Measurements from ENCODE around the gene STX16. TPM values are rescaled to one million over a fixed set of nuclear protein-coding genes. Genes with fewer than 3 reads are reported as not detected.

The STX16 gene
- total and polyA plus RNA-seq, 9 of the 15 experiments (the other 6 are each of a cell fraction or from before 2014, with no cell fraction given), result 4.4 to 43.5 (median 14.7) TPM

GRCh38 chr20:58619864-58620431, 31.1 kb upstream of the STX16 start (continued):
- TF ChIP-seq SP1 (CRISPR knock-in tag; IDR thresholded peaks at IDR 0.05), result no peak
- peak; percentile 88 for TF ChIP-seq PML (IDR thresholded peaks at IDR 0.05; ENCODE audit: low read length)
- TF ChIP-seq ESRRB (CRISPR knock-in tag; IDR thresholded peaks at IDR 0.05; ENCODE audit: borderline replicate concordance), result peak; percentile 60; the same call in 1 of the 2 replicates
- no peak for TF ChIP-seq ZNF408 (CRISPR knock-in tag; IDR thresholded peaks at IDR 0.05; ENCODE audit: low read depth)
- no peak for TF ChIP-seq TFAM (CRISPR knock-in tag; conservative IDR thresholded peaks at IDR 0.05)
- no peak for TF ChIP-seq KAT8 (IDR thresholded peaks at IDR 0.05; ENCODE audit: low read depth)
- no peak for TF ChIP-seq SPI1 (IDR thresholded peaks at IDR 0.05; ENCODE audit: borderline replicate concordance, low read depth, low read length)
- TF ChIP-seq HNRNPK (IDR thresholded peaks at IDR 0.05; ENCODE audit: low read depth, low read length, poor library complexity, severe bottlenecking), result no peak
- TF ChIP-seq IRF2 (CRISPR knock-in tag; IDR thresholded peaks at IDR 0.05), result no peak
- no peak for TF ChIP-seq SREBF2 (CRISPR knock-in tag; IDR thresholded peaks at IDR 0.05)
- no peak for TF ChIP-seq NCOA2 (IDR thresholded peaks at IDR 0.05; ENCODE audit: partially characterized antibody in 2 of 2)
- no peak for TF ChIP-seq CTBP1 (IDR thresholded peaks at IDR 0.05; ENCODE audit: borderline replicate concordance)
- no peak for TF ChIP-seq HEY1 (CRISPR knock-in tag; IDR thresholded peaks at IDR 0.05; ENCODE audit: borderline replicate concordance)
- TF ChIP-seq DPF2 (IDR thresholded peaks at IDR 0.05), result no peak
- peak; percentile 84 for TF ChIP-seq POLR2G (IDR thresholded peaks at IDR 0.05; ENCODE audit: low read depth, low read length)
- no peak for TF ChIP-seq MECOM (CRISPR knock-in tag; IDR thresholded peaks at IDR 0.05)
- no peak for TF ChIP-seq NR2C1 (IDR thresholded peaks at IDR 0.05)
- TF ChIP-seq NR2C1 (tag; IDR thresholded peaks at IDR 0.05), result no peak
- TF ChIP-seq FOXK1 (CRISPR knock-in tag; IDR thresholded peaks at IDR 0.05; ENCODE audit: borderline replicate concordance), result no peak
- TF ChIP-seq ZNF133 (CRISPR knock-in tag; IDR thresholded peaks at IDR 0.05), result no peak
- peak; percentile 54; the same call in 1 of the 2 replicates for TF ChIP-seq SUPT5H (IDR thresholded peaks at IDR 0.05)
- no peak for TF ChIP-seq ESRRA (IDR thresholded peaks at IDR 0.05; ENCODE audit: borderline replicate concordance, low read depth)
- TF ChIP-seq ZNF174 (CRISPR knock-in tag; IDR thresholded peaks at IDR 0.05), result no peak
- TF ChIP-seq ZBTB26 (CRISPR knock-in tag; IDR thresholded peaks at IDR 0.05), result no peak
- TF ChIP-seq ZNF395 (CRISPR knock-in tag; IDR thresholded peaks at IDR 0.05), result no peak
- TF ChIP-seq FUS (optimal IDR thresholded peaks at IDR 0.05; ENCODE audit: low read depth, low read length), result no peak
- TF ChIP-seq CREB1 (IDR thresholded peaks at IDR 0.05), result no peak
- TF ChIP-seq CREB1 (CRISPR knock-in tag; IDR thresholded peaks at IDR 0.05), result no peak
- no peak for TF ChIP-seq ASH1L (IDR thresholded peaks at IDR 0.05; ENCODE audit: borderline replicate concordance, low read depth, partially characterized antibody)
- TF ChIP-seq MYC (IDR thresholded peaks at IDR 0.05; ENCODE audit: low read depth, low read length), result no peak
- TF ChIP-seq MYC (CRISPR knock-in tag; IDR thresholded peaks at IDR 0.05; ENCODE audit: borderline replicate concordance, low read depth), result no peak
- TF ChIP-seq BHLHE40 (IDR thresholded peaks at IDR 0.05; ENCODE audit: low read length), result no peak
- TF ChIP-seq PHB2 (IDR thresholded peaks at IDR 0.05; ENCODE audit: low read depth), result no peak
